HEK293 (cell line): ENCODE measurements around the gene FMNL1.

Experiments
- CTCF ChIA-PET: fragments of 350-600 bp; formaldehyde crosslinking; extraction: SDS; loops from one replicate; lab custom pipeline; 2021; ENCODE audit warnings: antibody characterized with exemption; lab: Yijun Ruan, JAX
- POLR2A ChIA-PET: fragments of 300-600 bp; formaldehyde crosslinking; extraction: SDS; loops from one replicate; lab custom pipeline; 2020; ENCODE audit warnings: antibody characterized with exemption, inconsistent platforms; lab: Yijun Ruan, JAX
- H3K27ac ChIP-seq: fragments of 200-500 bp; sonication (Bioruptor generic); 2 replicates; pipeline ENCODE4 v1.5.1; 2014; ENCODE audit warnings: low read depth, low read length, control low read depth, inconsistent platforms; ENCODE audit errors: extremely low read depth
- H3K36me3 ChIP-seq, 2 experiments: fragments of 200-500 bp in 1 of 2; sonication (Bioruptor generic) in 1 of 2; 1 replicate in 1 of 2; 2 replicates in 1 of 2; pipeline ENCODE4 v1.5.1; 2014 to 2017; ENCODE audit warnings: inconsistent platforms in 2 of 2, low read length in 2 of 2; ENCODE audit not compliant: control insufficient read depth in 2 of 2, insufficient read depth in 1 of 2
- H3K4me1 ChIP-seq: fragments of 200-500 bp; sonication (Bioruptor generic); 2 replicates; pipeline ENCODE4 v1.5.1; 2014; ENCODE audit warnings: mild to moderate bottlenecking, low read length, inconsistent platforms; ENCODE audit not compliant: control insufficient read depth, insufficient read depth
- H3K4me3 ChIP-seq: 2 replicates; pipeline ENCODE4 v1.5.1; 2011; ENCODE audit warnings: low read depth, mild to moderate bottlenecking, control low read depth, low read length, moderate library complexity
- H3K9me3 ChIP-seq: fragments of 200-500 bp; sonication (Bioruptor generic); 2 replicates; pipeline ENCODE4 v1.5.1; 2014; ENCODE audit warnings: low read depth, low read length, inconsistent platforms; ENCODE audit not compliant: control insufficient read depth, insufficient read depth
- BCL11A ChIP-seq: fragments of 450-650 bp; formaldehyde crosslinking; IDR thresholded peaks from 2 replicates; pipeline ENCODE4 v1.5.1; 2016; ENCODE audit warnings: low read depth, missing biosample characterization, missing genetic modification characterization
- KLF16 ChIP-seq: fragments of 450-650 bp; formaldehyde crosslinking; IDR thresholded peaks from 2 replicates; pipeline ENCODE4 v1.5.1; 2017; ENCODE audit warnings: missing biosample characterization, missing genetic modification characterization
- KLF9 ChIP-seq: fragments of 450-650 bp; formaldehyde crosslinking; IDR thresholded peaks from 2 replicates; pipeline ENCODE4 v1.5.1; 2016; ENCODE audit warnings: missing biosample characterization, missing genetic modification characterization, low read depth
- ZBTB48 ChIP-seq: fragments of 450-650 bp; formaldehyde crosslinking; IDR thresholded peaks from 2 replicates; pipeline ENCODE4 v1.5.1; 2016; ENCODE audit warnings: missing biosample characterization, missing genetic modification characterization
- ZFHX2 ChIP-seq: fragments of 450-650 bp; formaldehyde crosslinking; conservative IDR thresholded peaks from 2 replicates; pipeline ENCODE4 v1.5.1; 2016; ENCODE audit warnings: missing biosample characterization, missing genetic modification characterization
- ZNF140 ChIP-seq: fragments of 450-650 bp; formaldehyde crosslinking; IDR thresholded peaks from 2 replicates; pipeline ENCODE4 v1.5.1; 2016; ENCODE audit warnings: missing biosample characterization, missing genetic modification characterization
- ZNF155 ChIP-seq: fragments of 450-650 bp; formaldehyde crosslinking; IDR thresholded peaks from 2 replicates; pipeline ENCODE4 v1.5.1; 2016; ENCODE audit warnings: missing biosample characterization, missing genetic modification characterization
- ZNF175 ChIP-seq: fragments of 450-650 bp; formaldehyde crosslinking; IDR thresholded peaks from 2 replicates; pipeline ENCODE4 v1.5.1; 2016; ENCODE audit warnings: missing biosample characterization, missing genetic modification characterization
- ZNF211 ChIP-seq: fragments of 450-650 bp; formaldehyde crosslinking; IDR thresholded peaks from 2 replicates; pipeline ENCODE4 v1.5.1; 2016; ENCODE audit warnings: low read depth, missing biosample characterization, missing genetic modification characterization
- ZNF214 ChIP-seq: fragments of 450-650 bp; formaldehyde crosslinking; IDR thresholded peaks from 2 replicates; pipeline ENCODE4 v1.5.1; 2017; ENCODE audit warnings: missing biosample characterization, mild to moderate bottlenecking, missing genetic modification characterization, borderline replicate concordance
- ZNF292 ChIP-seq: fragments of 450-650 bp; formaldehyde crosslinking; IDR thresholded peaks from 2 replicates; pipeline ENCODE4 v1.5.1; 2016; ENCODE audit warnings: low read depth, missing biosample characterization, missing genetic modification characterization, borderline replicate concordance
- ZNF341 ChIP-seq: fragments of 450-650 bp; formaldehyde crosslinking; IDR thresholded peaks from 2 replicates; pipeline ENCODE4; 2016; ENCODE audit warnings: low read depth, missing biosample characterization, missing genetic modification characterization
- ZNF416 ChIP-seq: fragments of 450-650 bp; formaldehyde crosslinking; IDR thresholded peaks from 2 replicates; pipeline ENCODE4 v1.5.1; 2016; ENCODE audit warnings: missing biosample characterization, missing genetic modification characterization
- ZNF571 ChIP-seq: fragments of 450-650 bp; formaldehyde crosslinking; IDR thresholded peaks from 2 replicates; pipeline ENCODE4 v1.5.0; 2017; ENCODE audit warnings: missing biosample characterization, missing genetic modification characterization
- ZNF658 ChIP-seq: fragments of 450-650 bp; formaldehyde crosslinking; IDR thresholded peaks from 2 replicates; pipeline ENCODE4; 2016; ENCODE audit warnings: missing biosample characterization, missing genetic modification characterization
- ZNF768 ChIP-seq: fragments of 450-650 bp; formaldehyde crosslinking; IDR thresholded peaks from 2 replicates; pipeline ENCODE4 v1.5.1; 2018; ENCODE audit warnings: missing biosample characterization, mild to moderate bottlenecking, missing genetic modification characterization
- TF ChIP-seq, protein P1 (sequence below): fragments of 450-650 bp; formaldehyde crosslinking; IDR thresholded peaks from 2 replicates; pipeline ENCODE4 v1.5.1; 2016; ENCODE audit warnings: missing biosample characterization, missing genetic modification characterization, low read depth
- TF ChIP-seq, protein P2 (sequence below): fragments of 450-650 bp; formaldehyde crosslinking; IDR thresholded peaks from 2 replicates; pipeline ENCODE4 v1.5.1; 2016; ENCODE audit warnings: missing biosample characterization, missing genetic modification characterization
- TF ChIP-seq, protein P3 (sequence below): fragments of 450-650 bp; formaldehyde crosslinking; IDR thresholded peaks from 2 replicates; pipeline ENCODE4 v1.5.1; 2016; ENCODE audit warnings: missing biosample characterization, missing genetic modification characterization

The FMNL1 gene

DNA sequence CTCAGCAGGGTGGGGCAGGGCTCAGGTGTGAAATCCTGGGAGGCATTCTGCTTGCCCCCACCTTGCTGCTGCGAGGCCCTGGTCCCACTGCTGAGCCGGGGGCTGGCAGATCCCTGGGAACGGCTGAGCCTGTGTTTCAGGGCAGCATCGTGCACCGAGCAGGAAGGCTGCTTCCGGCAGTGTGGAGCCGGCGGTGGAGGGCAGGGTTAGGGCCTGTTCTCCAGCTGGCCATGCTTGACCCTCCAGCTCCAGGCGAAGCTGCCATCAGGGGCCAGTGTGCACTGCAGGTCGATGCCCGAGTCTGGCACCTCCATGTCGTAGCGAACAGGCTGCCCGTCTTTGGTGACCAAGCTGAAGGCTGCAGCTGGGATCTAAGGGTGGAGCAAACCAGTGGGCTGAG, 42.7 kb downstream of the FMNL1 start:
- Histone ChIP-seq H3K4me1 (no peaks in the 10 kb centered on the region), H3K27ac (no peak overlapping the region), H3K36me3 (peaks cover 12 to 68% of the 10 kb centered on the region in 2 experiments), H3K4me3 (no peak overlapping the region), H3K9me3 (no peaks in the 10 kb centered on the region)
- TF ChIP-seq, protein P1, sequence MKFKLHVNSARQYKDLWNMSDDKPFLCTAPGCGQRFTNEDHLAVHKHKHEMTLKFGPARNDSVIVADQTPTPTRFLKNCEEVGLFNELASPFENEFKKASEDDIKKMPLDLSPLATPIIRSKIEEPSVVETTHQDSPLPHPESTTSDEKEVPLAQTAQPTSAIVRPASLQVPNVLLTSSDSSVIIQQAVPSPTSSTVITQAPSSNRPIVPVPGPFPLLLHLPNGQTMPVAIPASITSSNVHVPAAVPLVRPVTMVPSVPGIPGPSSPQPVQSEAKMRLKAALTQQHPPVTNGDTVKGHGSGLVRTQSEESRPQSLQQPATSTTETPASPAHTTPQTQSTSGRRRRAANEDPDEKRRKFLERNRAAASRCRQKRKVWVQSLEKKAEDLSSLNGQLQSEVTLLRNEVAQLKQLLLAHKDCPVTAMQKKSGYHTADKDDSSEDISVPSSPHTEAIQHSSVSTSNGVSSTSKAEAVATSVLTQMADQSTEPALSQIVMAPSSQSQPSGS (tag by site-specific recombination), result no peak
- TF ChIP-seq ZFHX2 (tag by site-specific recombination) (no peak), ZNF292 (tag by site-specific recombination) (no peak), ZNF658 (tag by site-specific recombination) (no peak), BCL11A (no peak), ZNF214 (tag by site-specific recombination) (no peak)
- ChIA-PET POLR2A (no interaction called here), CTCF (interaction anchor here (4.3 kb wide), 1 partner anchor 12 kb away, joined by 42 read pairs; no protein-coding TSS in a partner anchor)

DNA sequence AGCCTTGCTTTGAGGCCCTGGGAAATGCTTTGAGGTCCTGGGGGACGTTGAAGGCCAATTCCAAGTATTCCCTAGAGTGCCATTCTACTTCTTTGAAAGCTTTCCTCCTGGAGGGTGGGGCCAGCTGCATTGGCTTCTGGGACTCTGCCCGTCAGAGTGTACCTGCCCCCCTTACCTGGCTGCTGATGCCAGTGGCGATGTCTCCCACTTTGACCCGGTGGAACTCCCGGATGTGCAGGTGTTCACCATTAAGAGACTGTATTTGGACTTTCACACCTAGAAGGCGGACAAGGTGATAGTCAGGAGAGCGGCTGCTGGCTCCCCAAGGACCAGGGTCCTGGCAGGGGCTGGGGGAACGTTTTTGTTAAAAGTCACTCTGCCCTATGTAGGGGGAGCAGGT, 43.3 kb downstream of the FMNL1 start:
- H3K4me3 ChIP-seq, result no peak overlapping the region
- TF ChIP-seq, protein P2, sequence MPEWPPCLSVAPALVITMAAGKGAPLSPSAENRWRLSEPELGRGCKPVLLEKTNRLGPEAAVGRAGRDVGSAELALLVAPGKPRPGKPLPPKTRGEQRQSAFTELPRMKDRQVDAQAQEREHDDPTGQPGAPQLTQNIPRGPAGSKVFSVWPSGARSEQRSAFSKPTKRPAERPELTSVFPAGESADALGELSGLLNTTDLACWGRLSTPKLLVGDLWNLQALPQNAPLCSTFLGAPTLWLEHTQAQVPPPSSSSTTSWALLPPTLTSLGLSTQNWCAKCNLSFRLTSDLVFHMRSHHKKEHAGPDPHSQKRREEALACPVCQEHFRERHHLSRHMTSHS (tag by site-specific recombination), result no peak
- TF ChIP-seq ZNF571 (no peak), ZNF155 (tag by site-specific recombination) (no peak), ZNF175 (tag by site-specific recombination) (no peak), ZNF140 (tag by site-specific recombination) (no peak), ZNF211 (tag by site-specific recombination) (no peak), KLF9 (tag by site-specific recombination) (no peak), KLF16 (tag by site-specific recombination) (no peak)
- TF ChIP-seq, protein P3, sequence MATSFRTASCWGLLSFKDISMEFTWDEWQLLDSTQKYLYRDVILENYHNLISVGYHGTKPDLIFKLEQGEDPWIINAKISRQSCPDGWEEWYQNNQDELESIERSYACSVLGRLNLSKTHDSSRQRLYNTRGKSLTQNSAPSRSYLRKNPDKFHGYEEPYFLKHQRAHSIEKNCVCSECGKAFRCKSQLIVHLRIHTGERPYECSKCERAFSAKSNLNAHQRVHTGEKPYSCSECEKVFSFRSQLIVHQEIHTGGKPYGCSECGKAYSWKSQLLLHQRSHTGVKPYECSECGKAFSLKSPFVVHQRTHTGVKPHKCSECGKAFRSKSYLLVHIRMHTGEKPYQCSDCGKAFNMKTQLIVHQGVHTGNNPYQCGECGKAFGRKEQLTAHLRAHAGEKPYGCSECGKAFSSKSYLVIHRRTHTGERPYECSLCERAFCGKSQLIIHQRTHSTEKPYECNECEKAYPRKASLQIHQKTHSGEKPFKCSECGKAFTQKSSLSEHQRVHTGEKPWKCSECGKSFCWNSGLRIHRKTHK (tag by site-specific recombination), result no peak
- H3K27ac ChIP-seq, result no peak overlapping the region
- no peaks in the 10 kb centered on the region for H3K9me3 ChIP-seq
- POLR2A ChIA-PET, result no interaction called here
- no peaks in the 10 kb centered on the region for H3K4me1 ChIP-seq
- CTCF ChIA-PET, result interaction anchor here (1.0 to 4.3 kb wide), 3 partner anchors 12 to 115 kb away, joined by 4 to 42 read pairs (median 19); no protein-coding TSS in a partner anchor
- H3K36me3 ChIP-seq, result peaks cover 13 to 74% of the 10 kb centered on the region in 2 experiments

DNA sequence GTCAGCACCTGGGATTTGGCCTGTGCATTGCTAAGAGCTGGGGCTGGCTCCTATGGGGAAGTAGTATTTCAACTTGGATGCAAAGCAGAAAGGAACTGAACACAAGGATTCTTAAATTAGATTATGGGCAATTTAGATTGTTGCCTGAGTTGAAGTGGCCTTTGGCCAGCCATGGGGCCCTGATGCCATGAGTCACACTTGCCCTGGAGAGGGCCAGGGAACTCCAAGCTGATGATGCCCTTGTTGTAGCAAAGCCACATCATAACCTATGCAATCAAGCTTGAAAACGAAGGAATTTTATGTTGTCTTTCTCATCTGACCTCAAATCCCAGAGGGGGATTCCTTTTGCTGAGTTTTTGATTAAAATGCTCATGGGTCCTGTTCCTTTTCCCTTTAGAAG, 44.1 kb downstream of the FMNL1 start:
- ChIA-PET POLR2A (interaction anchor here (0.7 to 1.8 kb wide), 4 partner anchors 10 to 123 kb away, joined by 3 to 6 read pairs (median 4); partner anchors contain the start of gene HEXIM1), CTCF (interaction anchor here (0.7 to 4.3 kb wide), 8 partner anchors 11 to 160 kb away, joined by 3 to 42 read pairs (median 4); partner anchors contain the start of gene HEXIM2)
- H3K4me1 ChIP-seq, result no peaks in the 10 kb centered on the region
- no peaks in the 10 kb centered on the region for H3K9me3 ChIP-seq
- no peak overlapping the region for H3K4me3 ChIP-seq
- H3K27ac ChIP-seq, result 0 out of 2 replicates have a peak overlapping the region, but pooled peaks have one; percentile 16
- TF ChIP-seq ZNF416 (tag by site-specific recombination) (no peak), ZNF768 (tag by site-specific recombination) (no peak), ZNF341 (tag by site-specific recombination) (no peak), ZBTB48 (tag by site-specific recombination) (no peak)
- TF ChIP-seq, all 188 proteins: peak for 0
- H3K36me3 ChIP-seq, result peaks cover 13 to 82% of the 10 kb centered on the region in 2 experiments
